KMS-11 (cell line): ENCODE data around the gene CYB5D1.

Source experiments
- H2AFZ ChIP-seq: fragments of 200-600 bp; sonication (generic); 2 replicates; pipeline ENCODE4 v1.6.1; 2016; ENCODE audit warnings: antibody characterized with exemption, mixed run types, low read depth
- H3K27ac ChIP-seq: fragments of 200-600 bp; sonication (generic); 2 replicates; pipeline ENCODE4 v1.6.1; 2016; ENCODE audit warnings: mild to moderate bottlenecking, mixed run types
- H3K27me3 ChIP-seq: fragments of 200-600 bp; sonication (generic); 2 replicates; pipeline ENCODE4 v1.6.1; 2017; ENCODE audit warnings: mild to moderate bottlenecking, low read depth, mixed run types, moderate library complexity; ENCODE audit not compliant: insufficient read depth
- H3K36me3 ChIP-seq: fragments of 200-600 bp; sonication (generic); 2 replicates; pipeline ENCODE4 v1.6.1; 2017; ENCODE audit warnings: mild to moderate bottlenecking, mixed run types; ENCODE audit not compliant: insufficient read depth
- H3K4me1 ChIP-seq: fragments of 200-600 bp; sonication (generic); 2 replicates; pipeline ENCODE4 v1.6.1; 2016; ENCODE audit warnings: mild to moderate bottlenecking, low read depth, mixed run types; ENCODE audit not compliant: poor library complexity, severe bottlenecking
- H3K4me2 ChIP-seq: fragments of 200-600 bp; sonication (generic); 2 replicates; pipeline ENCODE4 v1.7.0; 2016; ENCODE audit warnings: mild to moderate bottlenecking, mixed run types
- H3K4me3 ChIP-seq: fragments of 200-600 bp; sonication (generic); IDR thresholded peaks from 2 replicates; pipeline ENCODE4 v1.6.1; 2017; ENCODE audit warnings: low read depth, low read length, mixed read lengths; ENCODE audit not compliant: insufficient read depth
- H3K79me2 ChIP-seq: fragments of 200-600 bp; sonication (generic); 2 replicates; pipeline ENCODE4 v1.6.1; 2016; ENCODE audit warnings: low read depth, mixed run types; ENCODE audit not compliant: insufficient read depth
- H3K9ac ChIP-seq: fragments of 200-600 bp; sonication (generic); 2 replicates; pipeline ENCODE4 v1.6.1; 2016; ENCODE audit warnings: mild to moderate bottlenecking, mixed run types
- H4K20me1 ChIP-seq: fragments of 200-600 bp; sonication (generic); 2 replicates; pipeline ENCODE4 v1.6.1; 2016; ENCODE audit warnings: mild to moderate bottlenecking, mixed run types; ENCODE audit not compliant: insufficient read depth
- CTCF ChIP-seq: fragments of 200-600 bp; sonication (generic); conservative IDR thresholded peaks from 2 replicates; pipeline ENCODE4 v1.6.1; 2017; ENCODE audit warnings: low read depth, mild to moderate bottlenecking, antibody characterized with exemption, low read length, moderate library complexity, mixed read lengths

The CYB5D1 gene

GRCh38 chr17:7882629-7883028 lies 24.8 kb downstream of the CYB5D1 start:
- no peak overlapping the region for H3K9ac ChIP-seq
- no peaks in the 10 kb centered on the region for H3K36me3 ChIP-seq
- no peak overlapping the region for H3K4me2 ChIP-seq
- H4K20me1 ChIP-seq: no peaks in the 10 kb centered on the region
- TF ChIP-seq CTCF: no peak
- no peak overlapping the region for H2AFZ ChIP-seq
- H3K27ac ChIP-seq: no peak overlapping the region
- no peaks in the 10 kb centered on the region for H3K27me3 ChIP-seq
- no peaks in the 10 kb centered on the region for H3K79me2 ChIP-seq
- H3K4me1 ChIP-seq: peaks cover 3% of the 10 kb centered on the region
- H3K4me3 ChIP-seq: no peak overlapping the region

- Histone ChIP-seq H2AFZ (no peak overlapping the region), H3K27me3 (no peaks in the 10 kb centered on the region), H4K20me1 (no peaks in the 10 kb centered on the region), H3K36me3 (no peaks in the 10 kb centered on the region), H3K9ac (no peak overlapping the region; the same call in 1 of the 2 replicates), H3K4me1 (peaks cover 3% of the 10 kb centered on the region), H3K4me3 (no peak overlapping the region), H3K4me2 (no peak overlapping the region; the same call in 1 of the 2 replicates), H3K79me2 (no peaks in the 10 kb centered on the region), H3K27ac (no peak overlapping the region)
- TF ChIP-seq CTCF: no peak
Measured at GRCh38 chr17:7883781-7884386, 26.1 kb downstream of the CYB5D1 start.

GRCh38 chr17:7884581-7885366 lies 27.0 kb downstream of the CYB5D1 start:
- Histone ChIP-seq H2AFZ (no peak overlapping the region), H3K79me2 (no peaks in the 10 kb centered on the region), H3K36me3 (no peaks in the 10 kb centered on the region), H3K4me2 (no peak overlapping the region), H3K4me1 (peaks cover 3% of the 10 kb centered on the region), H4K20me1 (no peaks in the 10 kb centered on the region), H3K27me3 (no peaks in the 10 kb centered on the region), H3K27ac (no peak overlapping the region), H3K9ac (no peak overlapping the region), H3K4me3 (no peak overlapping the region)
- TF ChIP-seq CTCF: no peak

- Histone ChIP-seq H3K27me3 (no peaks in the 10 kb centered on the region), H3K36me3 (no peaks in the 10 kb centered on the region), H2AFZ (no peak overlapping the region), H3K4me2 (peak overlapping the region; percentile 17; the same call in 1 of the 2 replicates), H3K9ac (peak overlapping the region; percentile 61; the same call in 1 of the 2 replicates), H3K4me3 (no peak overlapping the region), H3K4me1 (peaks cover 3% of the 10 kb centered on the region), H3K79me2 (no peaks in the 10 kb centered on the region), H4K20me1 (no peaks in the 10 kb centered on the region), H3K27ac (peak overlapping the region; percentile 53)
- no peak for TF ChIP-seq CTCF
Measured at GRCh38 chr17:7885367-7886226, 27.8 kb downstream of the CYB5D1 start.
